Effector CD4-positive, alpha-beta T cell (primary cell): Measurements from ENCODE around the gene ADCY10.
"Not testable (repeated sequence)": the region's sequence is repeated elsewhere in the genome, so short reads cannot be mapped to it uniquely, and the experiment has no call there.

Experiments
- DNase-seq: peaks from one replicate; pipeline ENCODE4 v3.0.0-alpha.2; 2020

The ADCY10 gene

DNA sequence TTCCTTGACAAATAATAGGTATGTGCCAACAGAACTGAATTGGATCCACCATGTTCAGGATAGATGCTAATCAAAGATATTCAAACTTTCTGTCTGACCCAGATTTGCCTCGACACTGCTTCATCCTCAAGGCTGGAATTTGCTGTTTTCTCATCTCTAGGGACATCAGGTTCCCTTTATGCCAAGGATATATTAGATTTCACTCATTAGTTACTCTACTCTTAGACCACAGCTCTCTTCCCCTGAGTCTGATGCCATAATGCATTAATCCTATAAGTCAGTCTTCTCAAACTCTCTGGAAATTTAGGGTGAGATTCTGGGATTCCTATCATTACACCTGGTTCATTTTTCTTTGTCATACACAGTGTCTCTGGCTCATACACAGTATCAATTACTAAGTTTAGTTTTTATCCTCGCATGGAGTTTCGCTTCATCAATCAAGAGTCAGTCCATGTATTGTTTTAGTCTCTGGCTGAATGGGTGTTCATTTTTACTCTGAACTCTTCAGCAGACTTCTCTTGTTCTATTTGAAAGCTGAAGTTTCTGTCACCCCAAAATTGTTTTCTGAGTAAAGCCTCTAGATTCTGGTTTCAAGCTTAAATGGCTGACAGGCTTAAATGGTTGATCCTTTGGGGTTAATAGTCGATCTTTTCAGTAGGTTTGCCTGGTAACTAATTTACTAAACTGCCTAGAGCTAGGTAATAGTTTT lies 13.3 kb upstream of the ADCY10 start:
- DNase-seq: no peak

DNA sequence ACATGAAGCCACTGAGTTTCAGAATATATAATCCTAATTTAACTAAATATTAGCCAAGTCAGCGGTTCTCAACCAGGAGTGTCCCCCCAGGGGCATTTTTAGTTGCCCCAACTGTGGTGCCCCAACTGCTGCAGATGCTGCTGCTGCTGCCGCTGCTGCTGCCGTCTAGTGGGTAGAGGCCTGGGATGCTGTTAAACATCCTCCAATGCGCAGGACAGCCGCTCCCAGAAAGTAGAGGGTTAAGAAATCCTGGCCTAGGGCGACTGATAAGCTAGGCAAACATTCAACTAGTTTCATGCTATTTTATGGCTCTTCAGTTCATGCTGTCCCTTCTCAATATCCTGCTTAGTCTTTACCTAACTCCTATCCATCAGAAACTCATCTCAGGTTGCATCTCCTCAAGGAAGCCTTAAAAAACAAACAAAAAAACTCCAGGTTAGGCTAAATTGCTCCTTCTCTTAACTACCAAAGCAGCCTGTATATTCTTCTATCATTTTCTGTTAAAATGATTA lies 12.6 kb upstream of the ADCY10 start:
- no peak for DNase-seq

DNA sequence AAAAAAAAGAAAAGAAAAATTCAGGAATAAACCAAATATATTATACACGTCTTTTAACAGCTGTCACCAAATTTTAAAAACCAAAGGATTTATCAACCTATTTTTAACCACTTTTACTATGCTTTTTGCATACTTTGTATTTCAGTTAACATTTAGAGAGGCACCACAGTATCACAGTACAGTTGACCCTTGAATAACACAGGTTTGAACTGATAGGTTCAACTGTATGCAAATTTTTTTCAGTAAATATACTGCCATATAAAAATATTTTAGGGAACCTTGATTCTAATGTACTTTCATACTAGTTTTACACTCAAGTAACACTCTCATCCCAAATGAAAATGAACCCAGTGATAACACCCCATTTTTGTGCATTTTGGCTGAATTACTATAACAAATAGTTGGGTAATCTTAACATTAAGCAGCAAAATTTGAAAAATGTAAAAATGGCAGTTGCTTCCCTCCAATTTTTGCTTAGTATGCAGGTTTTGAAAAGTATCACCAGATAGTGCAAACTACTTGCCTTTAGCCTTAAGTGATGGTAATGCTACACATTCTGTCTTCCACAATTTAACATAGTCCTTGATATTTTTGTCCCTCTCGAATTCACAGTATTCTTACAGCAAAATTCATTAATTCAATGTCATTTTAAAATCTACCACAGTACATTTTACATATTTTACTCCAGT lies 10.8 kb upstream of the ADCY10 start:
- DNase-seq: no peak

DNA sequence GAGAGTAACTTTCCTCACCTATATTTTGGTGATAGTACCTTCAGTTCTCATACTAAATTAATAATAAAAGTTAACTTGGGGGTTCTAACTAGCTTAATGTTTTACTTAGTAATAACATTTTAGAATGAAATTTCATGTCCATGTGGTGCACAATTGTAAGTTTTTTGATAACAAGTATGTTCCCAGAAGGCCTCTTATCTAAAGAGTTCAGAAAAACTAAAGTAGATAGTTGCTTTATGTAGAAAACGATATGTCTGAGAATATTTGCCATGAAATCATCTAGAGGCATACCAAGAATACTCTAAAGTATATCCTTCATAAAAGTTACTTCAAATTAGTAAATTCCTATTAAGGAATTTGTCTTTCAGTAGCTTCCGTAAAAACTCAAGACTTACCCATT lies 10.2 kb upstream of the ADCY10 start:
- no peak for DNase-seq

DNA sequence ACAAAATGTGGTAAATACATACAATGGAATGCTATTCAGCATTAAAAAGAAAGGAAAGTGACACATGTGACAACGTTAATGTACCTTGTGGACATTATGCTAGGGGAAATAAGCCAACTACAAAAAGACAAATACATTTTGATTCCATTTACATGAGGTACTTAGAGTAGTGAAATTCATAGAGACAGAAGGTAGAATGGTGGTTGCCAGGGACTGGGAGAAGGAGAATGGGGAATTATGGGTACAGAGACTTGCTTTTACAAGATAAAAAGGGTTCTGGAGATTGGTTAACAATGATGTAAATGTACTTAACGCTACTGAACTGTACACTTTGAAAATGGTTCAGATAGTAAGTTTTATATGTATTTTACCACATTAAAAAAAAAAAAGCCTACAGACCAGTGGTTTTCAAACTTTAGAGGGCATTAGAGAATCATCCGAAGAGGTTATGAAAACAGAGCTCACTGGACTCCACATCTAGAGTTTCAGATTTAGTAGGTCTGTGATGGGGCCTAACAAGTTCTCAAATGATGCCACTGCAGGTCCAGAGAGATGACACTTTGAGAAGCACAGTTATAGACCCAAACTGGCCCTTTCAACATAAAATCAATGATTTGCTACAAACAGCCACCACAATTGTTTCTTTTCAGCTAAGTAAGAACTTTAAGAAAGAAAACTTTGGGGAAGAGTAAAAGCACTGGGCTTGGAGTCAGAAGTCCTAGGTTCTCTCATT lies 9.6 kb upstream of the ADCY10 start:
- no peak for DNase-seq

DNA sequence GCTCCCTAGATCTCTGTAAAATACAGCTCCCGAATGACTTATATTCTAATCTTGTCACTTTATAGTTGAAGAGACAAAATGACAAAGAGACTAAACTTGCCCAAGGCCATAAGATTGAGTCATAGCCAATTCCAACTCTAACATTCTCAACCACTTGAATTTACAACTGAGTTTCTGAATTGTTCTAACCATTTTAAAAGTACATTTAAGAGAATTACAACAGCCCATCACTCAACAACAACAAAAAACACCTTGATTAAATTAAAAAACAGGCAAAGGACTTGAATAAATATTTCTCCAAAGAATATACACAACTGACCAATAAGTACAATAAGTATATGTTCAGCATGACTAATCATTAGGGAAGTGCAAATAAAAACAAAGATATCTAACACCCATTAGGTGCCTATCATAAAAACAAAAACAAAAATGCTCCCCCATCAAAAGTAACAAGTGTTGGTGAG lies 8.7 kb upstream of the ADCY10 start:
- DNase-seq: no peak

DNA sequence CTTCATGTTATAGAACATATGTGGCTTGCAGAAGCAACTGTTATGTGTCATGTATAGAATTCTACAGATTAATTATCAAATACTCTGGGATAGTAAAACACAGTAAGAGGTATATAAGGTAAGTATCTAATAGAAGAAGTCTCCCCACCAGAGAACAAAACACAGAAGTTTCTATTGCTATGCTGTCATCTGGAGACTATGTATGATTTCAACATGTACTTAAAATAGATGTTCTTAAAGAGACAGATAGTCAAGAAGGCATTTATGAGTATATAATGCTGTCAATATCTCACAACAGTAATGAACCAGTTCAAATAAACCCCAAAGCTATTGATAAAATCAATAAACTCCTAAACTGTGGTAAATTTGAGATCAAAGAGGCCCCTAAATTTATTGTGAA lies 8.1 kb upstream of the ADCY10 start:
- DNase-seq: no peak

DNA sequence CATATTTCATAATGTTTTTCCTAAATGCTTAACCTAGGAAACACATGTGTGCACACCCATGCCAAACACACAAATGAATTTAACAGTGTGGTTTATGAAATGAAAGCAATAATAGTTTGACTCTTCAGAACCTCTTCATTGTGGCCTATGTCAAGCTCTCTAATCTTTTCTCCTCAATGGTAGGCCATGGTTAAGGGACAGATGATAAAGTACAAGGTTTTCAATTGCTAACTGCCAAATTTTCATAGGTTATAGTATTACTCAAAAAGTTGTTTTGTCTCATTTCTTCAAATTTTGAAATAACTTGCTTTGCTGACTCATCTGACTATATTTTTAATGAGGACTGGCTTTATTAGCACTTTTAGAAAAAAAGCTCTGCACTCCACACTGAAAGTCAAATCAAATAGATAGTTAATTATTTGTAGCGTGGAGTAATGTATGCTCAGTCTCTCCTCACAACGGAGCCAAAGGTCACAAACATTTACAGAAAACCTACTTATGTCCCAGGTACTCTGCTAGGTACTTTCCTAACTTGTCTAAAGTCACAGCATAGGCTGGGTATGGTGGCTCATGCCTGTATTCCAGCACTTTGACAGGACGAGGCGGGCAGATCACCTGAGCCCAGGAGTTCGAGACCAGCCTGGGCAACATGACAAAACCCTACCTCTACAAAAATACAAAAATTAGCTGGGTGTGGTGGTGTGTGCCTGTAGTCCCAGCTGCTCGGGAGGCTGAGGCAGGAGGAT lies 3.0 kb upstream of the ADCY10 start:
- DNase-seq: no peak

DNA sequence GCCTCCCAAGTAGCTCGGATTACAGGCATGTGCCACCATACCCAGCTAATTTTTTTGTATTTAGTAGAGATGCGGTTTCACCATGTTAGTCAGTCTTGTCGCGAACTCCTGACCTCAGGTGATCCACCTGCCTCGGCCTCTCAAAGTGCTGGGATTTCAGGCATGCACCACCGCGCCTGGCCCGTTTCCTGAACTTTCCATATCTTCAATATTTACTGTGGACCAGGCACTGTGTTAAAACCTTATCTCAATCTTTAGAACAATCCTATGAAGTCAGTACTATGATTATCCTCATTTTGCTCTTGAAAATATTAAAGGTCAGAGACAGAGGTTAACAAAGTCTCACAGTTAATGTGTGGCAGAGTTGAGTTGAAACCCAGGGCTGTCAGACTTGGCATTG lies 1.6 kb upstream of the ADCY10 start:
- no peak for DNase-seq

DNA sequence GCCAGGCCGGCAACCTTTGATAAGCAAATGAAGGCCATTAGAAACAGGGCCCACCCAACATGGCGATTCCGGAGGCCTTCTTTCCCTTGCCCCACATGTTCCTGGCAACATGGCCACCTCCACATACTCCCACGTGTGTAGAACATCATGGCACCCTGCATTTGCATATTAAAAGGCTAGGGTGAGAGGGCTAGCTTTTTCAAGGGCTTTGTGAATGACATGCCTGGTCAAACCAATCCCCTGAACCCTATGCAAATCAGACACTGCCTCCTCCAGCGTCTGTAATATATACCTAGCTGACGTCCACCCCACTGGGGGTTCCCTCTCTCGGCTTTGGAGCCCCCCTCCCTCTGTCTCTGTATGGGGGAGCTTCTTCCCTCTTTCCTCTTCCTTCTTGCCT lies 1.6 kb downstream of the ADCY10 start:
- DNase-seq: no peak

DNA sequence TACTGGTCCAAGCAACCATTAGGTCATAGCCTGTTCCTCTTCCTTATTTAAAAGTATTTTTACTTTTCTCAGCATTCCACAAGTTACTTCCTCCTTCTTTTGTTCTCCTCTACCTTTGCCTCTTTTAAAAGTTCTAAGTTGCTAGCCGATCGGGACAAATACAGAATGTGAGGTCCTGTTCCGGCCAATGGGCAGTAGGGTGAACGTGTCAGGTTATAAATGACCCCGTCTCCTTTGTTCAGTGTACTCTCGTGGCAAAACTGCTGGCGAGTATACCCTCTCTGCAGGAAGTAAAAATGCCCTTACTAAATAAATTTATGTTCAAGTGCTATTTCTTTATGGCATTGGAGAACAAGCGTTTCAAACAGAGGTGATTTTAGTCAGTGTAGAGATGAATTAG lies 2.5 kb downstream of the ADCY10 start:
- DNase-seq: no peak

DNA sequence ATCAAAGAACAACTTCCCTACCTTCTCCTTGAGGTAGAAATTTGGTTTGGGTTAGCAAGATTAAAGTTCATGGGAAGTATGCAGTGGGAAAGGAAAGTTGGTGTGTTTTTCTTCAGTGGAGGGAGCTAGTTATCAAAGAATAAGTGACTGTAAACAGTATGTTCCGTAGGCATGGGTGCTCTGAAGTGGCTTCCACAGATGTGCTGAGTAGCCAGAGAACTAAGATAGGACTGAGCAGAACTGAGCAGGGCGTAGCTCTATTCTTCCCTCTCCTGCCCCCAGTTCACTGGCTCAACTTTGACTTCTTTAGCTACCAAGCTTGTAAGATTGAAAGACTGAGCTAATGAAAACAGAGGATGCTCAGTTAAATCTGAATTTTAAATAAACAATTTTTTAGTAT lies 3.4 kb downstream of the ADCY10 start:
- DNase-seq: no peak

DNA sequence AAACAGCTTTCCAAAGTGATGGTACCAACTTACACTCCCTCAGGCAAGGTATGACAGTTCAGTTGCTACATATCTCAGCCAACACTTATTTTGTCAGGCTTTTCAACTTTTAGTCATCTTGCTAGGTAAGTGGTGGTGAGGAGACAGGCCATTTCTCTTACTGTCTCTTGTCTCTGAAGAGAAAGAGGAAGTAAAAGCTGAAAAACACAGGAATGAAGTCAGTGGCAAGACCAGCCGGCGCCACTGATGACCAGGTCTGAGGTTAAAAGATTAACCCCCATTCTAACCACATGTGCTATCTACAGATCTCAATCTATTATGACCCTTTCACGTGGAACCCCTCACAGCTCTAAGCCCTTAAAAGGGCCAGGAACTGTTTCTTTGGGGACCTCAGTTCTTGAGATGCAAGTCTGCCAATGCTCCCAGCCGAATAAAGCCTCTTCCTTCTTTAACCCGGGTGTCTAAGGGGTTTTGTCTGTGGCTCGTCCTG lies 4.2 kb downstream of the ADCY10 start:
- no peak for DNase-seq

DNA sequence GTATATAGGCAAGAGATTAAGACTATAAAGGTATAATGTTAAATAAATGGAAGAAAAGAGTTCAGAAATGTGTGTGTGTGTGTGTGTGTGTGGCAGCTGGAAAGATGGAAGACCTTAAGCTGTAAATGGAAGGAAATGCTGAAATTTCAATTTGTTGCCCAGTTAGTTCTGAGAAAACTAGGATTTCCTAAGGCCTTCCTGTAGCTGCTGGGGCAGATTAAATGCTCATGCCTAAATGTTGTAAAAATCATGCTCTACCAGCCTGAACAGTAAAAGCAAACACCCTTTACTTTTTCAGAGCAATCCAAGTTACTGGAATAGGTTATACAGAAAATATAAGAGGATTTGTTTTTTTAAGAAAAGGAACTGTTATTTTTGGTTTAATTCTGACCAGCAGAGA lies 8.3 kb downstream of the ADCY10 start:
- no peak for DNase-seq

DNA sequence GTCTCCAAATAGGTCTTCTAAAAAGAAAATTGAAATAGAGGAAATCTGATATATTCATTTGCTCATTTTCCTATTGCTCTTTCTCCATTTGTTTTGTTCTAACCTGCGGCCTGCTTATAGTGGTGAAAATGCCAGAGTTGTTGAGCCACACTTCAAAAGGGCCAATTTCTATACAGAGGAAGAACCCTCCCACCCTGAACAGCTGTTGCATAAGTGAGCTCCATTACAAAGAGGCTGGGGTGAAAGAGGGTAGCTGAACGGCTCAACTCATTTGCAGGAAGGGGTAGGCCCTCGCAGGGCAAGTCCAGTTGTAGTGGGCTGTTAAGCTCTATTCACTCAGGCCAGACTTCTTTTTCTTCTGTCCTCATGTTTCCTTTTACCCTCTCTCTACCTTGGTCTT lies 8.8 kb downstream of the ADCY10 start:
- no peak for DNase-seq

DNA sequence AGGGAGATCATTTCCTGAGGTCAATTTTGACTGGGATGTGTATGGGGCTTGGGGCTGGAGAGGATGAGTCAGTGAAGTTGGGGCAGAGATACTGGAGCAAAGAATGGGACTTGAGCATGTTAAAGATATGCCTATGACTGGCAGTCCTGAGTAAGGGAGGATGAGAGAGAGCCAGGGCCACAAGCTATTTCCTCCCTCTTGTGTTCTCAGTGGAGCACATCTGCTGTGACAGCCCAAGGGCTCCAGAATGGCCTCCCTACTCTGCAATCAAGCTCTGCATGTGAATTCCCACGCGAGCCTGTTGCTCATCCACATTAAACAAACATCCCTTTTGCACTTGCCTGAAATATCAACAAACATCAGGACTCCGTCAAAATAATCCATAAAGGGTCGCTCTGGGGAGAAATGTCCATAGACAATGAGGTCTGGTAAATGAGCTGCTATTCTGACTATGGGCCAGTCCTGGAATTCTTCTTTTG lies 9.2 kb downstream of the ADCY10 start:
- DNase-seq: no peak

DNA sequence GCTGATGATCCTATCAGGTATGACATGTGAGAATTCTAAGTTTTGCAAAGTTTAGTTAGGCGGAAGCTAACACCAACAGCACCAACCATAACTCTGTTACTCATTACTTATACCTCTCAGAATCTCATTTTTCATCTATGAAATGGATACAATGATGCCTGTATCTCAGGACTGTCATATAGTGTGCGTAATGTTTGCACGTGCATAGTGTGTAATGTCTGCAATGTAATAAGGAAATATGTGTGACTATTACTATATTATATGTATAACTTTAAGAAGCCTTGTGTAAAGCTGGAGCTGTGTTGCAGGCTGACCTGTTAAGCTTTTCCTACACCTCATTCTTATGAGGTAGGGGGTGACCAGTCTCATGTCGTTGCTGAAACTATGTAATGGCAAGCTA lies 13.0 kb downstream of the ADCY10 start:
- no peak for DNase-seq

DNA sequence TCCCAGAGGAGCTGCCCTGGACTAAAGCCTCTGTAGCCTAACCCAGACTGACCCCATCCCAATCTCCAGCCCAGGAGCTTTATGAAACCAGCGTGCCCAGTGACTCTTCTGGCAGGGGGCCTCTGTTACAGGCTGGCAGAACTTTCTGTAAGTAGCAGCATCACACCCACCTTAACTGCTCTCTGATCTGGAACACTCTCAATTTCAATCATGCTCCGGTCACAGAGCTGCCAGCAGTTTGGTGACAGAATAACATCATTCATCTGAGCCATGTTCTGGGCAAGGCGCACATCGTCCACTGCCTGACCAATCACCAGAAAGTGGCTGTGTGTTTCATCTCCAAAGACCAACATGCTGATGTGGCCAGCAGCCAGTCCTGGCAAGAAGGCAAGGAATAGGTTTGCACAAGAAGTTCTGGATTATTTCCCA lies 14.7 kb downstream of the ADCY10 start:
- no peak for DNase-seq

DNA sequence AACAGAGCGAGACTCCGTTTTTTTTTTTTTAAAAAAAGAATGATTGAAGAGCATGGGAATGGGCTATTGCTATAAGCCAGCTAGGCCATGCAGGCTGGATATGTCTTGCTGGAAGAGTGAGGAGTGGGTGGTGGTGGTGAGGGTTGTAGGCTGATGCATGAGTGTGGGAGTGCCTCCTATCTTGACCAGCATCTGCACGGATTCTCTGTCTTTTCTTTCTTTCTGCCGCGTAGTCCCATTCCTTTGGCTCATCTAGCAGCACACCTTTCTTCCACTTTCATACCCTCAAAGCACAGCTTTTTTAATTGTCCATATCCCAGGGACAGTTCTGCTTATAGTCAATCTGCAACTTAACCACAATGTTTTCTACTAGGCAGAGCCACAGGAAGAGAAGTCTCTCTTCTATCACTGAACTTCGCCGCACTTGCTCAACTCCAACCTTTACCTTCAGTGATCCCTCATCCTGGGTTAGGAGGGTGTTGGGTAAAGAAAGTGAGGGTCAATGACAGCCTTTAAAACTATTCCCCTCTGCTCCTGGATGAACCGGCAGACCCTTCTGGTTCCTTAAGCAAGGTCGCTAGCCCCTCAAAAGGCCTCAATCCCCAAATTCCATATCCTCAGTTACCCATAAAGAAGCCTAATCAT lies 15.2 kb downstream of the ADCY10 start:
- no peak for DNase-seq

DNA sequence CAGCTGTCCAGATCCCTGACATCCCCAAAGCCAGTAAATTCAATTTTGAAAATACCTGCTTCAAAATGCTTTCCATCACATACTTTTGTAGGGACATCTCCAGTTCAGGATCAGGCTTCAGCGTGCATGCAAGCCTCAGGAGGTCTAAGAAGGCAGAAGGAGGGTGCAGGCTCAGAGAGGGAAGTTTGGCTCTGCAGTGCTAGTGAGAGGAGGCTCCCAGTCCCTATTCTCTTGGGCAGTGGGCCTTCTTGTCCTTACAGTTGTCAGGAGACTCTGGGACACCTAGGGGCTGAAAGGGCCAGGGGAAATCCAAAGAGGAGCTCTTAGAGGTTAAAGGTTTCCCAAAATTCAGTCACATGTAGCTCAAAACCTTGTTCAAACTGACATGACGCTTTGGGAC lies 20.1 kb downstream of the ADCY10 start:
- DNase-seq: no peak

DNA sequence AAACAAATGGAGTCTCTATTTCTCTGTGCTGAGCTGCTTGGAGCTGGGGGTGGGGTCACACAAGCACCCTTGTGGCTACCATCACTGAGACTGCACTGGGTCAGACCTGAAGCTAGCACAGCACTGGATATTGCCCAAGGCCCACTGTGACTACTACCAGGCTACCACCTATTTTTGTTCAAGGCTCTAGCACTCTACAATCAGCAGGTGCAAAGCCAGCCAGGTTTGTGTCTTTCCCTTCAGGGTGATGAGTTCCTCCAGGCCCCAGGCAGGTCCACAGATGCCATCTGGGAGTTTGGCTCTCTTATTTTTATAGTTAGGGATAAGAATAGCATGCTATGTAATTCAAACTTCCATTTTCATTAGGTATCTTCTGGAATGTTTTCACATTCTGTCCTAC lies 23.5 kb downstream of the ADCY10 start:
- no peak for DNase-seq

DNA sequence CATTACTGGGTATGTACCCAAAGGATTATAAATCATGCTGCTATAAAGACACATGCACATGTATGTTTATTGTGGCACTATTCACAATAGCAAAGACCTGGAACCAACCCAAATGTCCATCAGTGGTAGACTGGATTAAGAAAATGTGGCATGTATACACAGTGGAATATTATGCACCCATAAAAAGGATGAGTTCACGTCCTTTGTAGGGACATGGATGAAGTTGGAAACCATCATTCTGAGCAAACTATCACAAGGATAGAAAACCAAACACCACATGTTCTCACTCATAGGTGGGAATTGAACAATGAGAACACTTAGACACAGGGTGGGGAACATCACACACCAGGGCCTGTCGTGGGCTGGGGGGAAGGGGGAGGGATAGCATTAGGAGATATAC lies 26.7 kb downstream of the ADCY10 start:
- DNase-seq: not testable (repeated sequence)
